GM06990 (cell line): Measurements from ENCODE around the gene CRBN.

Source experiments
- DNase-seq: peaks from one replicate; pipeline ENCODE4 v3.0.0-alpha.2; 2011; ENCODE audit not compliant: insufficient read length; ENCODE audit errors: extremely low read depth
- H3K27me3 ChIP-seq: replicated peaks from 2 replicates; pipeline ENCODE4 v1.6.0; 2011; ENCODE audit warnings: low read length; ENCODE audit not compliant: control insufficient read depth, insufficient read depth
- H3K36me3 ChIP-seq: 2 replicates; pipeline ENCODE4 v1.5.1; 2011; ENCODE audit warnings: low read length; ENCODE audit not compliant: control insufficient read depth, insufficient read depth
- H3K4me3 ChIP-seq: replicated peaks from 2 replicates; pipeline ENCODE4 v1.5.1; 2011; ENCODE audit warnings: low read depth, mild to moderate bottlenecking, control low read depth, low read length
- TF ChIP-seq, protein P1 (sequence below): IDR thresholded peaks from 2 replicates; pipeline ENCODE4 v1.5.1; 2011; ENCODE audit warnings: low read length, control low read depth, mild to moderate bottlenecking, inconsistent platforms; ENCODE audit not compliant: insufficient read depth, poor library complexity, severe bottlenecking

Gene CRBN

DNA sequence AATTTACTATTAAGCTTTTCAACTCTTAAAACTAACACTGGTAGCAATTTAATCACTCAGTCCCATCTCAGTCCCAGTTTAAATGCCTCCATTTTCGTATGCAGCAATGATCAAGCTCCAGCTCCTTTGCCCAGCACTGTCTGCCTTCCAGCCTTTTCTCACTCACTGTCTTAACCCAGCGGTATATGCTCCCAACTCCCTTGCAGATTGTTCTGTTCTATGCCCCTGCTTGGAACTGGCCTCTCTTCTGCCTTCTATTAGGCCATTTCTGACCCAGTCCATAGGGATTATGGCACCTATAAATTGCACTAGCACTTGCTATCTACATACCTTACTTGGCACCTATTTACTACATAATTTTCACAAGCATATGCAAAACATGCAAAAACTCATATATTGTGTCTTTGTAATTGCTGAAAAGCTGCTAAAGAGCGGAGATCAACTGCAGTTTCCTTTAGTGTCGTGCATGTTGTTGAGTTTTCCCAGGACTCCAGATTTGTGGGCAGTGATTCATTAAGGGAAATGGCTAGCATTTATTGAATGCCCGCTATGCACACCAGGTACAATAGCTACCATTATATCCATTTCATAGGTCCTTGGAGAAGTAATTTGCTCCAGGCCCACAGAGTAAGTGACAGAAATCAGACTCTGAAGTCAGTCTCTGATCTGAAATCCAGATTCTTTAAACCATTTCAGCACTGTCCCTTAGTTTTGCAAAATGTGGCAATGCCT, 24.4 kb downstream of the CRBN start:
- no peak for DNase-seq
- H3K36me3 ChIP-seq = peaks cover 2% of the 10 kb centered on the region

DNA sequence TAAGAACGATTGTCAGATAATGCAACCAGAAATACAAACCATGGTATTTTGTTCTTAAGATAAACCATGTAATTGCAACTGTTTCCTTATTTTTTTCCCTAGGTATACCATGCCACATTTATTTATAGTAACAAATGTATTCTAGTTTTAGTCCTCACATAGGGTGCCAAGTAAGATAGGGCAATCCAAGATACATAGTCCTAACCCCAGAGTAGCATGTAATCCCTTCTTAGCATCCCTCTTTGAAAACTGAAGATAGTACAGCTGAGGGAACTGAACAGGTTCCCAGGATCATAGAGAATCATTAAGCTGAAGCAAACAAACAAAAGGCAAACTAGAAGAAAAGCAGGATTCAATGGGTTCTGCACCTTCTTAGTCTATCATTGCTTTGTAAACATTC, 28.0 kb downstream of the CRBN start:
- no peak for DNase-seq
- TF ChIP-seq, protein P1, sequence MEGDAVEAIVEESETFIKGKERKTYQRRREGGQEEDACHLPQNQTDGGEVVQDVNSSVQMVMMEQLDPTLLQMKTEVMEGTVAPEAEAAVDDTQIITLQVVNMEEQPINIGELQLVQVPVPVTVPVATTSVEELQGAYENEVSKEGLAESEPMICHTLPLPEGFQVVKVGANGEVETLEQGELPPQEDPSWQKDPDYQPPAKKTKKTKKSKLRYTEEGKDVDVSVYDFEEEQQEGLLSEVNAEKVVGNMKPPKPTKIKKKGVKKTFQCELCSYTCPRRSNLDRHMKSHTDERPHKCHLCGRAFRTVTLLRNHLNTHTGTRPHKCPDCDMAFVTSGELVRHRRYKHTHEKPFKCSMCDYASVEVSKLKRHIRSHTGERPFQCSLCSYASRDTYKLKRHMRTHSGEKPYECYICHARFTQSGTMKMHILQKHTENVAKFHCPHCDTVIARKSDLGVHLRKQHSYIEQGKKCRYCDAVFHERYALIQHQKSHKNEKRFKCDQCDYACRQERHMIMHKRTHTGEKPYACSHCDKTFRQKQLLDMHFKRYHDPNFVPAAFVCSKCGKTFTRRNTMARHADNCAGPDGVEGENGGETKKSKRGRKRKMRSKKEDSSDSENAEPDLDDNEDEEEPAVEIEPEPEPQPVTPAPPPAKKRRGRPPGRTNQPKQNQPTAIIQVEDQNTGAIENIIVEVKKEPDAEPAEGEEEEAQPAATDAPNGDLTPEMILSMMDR = no peak
- Histone ChIP-seq H3K4me3 (no peak overlapping the region), H3K36me3 (peaks cover 1% of the 10 kb centered on the region), H3K27me3 (no peaks in the 10 kb centered on the region)

More for the DNA sequence above, 24.4 kb downstream of the CRBN start:
- Histone ChIP-seq H3K4me3 (no peak overlapping the region), H3K27me3 (no peaks in the 10 kb centered on the region)
- TF ChIP-seq, protein P1 = no peak

DNA sequence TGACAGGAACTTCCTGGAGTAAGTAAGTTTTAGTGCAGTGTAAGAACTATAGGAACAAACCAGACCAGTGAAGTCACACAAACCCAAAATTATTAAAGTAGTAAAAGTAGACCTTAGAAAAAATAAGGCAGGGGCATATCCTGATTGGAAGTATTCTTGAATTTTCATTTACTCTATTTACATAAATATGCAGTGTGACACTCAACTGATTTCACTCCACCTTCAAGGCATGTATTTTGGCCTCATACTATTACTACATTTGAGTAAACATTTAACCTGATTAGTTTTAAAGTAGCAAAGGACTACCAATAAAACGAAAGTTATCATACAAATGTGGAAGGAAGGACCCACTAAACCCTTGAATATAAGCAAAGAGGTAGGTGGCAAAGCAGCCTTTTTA, 29.9 kb downstream of the CRBN start:
- DNase-seq = no peak
- TF ChIP-seq, protein P1 = no peak
- Histone ChIP-seq H3K27me3 (no peaks in the 10 kb centered on the region), H3K36me3 (peaks cover 3% of the 10 kb centered on the region), H3K4me3 (no peak overlapping the region)

DNA sequence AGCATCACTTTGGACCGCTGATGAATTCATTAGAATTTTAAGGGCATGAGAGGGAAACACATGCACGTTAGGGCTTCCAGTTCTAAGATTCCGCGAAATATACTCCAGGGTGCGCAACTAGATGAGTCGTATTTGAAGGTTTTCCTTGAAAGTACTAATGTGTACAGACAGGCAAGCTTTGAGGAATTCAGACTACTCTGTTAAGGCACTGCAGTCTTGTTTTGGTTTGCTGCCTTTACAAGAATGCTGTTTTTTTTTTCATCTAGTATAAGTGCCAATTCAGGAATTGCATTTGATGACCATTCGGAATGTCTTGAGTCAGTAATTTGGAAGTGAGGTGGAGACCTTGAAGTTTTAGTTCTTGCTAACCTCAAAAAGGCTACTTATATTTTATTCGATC, 33.7 kb downstream of the CRBN start:
- DNase-seq = no peak
- H3K4me3 ChIP-seq = no peak overlapping the region
- H3K27me3 ChIP-seq = no peaks in the 10 kb centered on the region
- TF ChIP-seq, protein P1 = no peak
- H3K36me3 ChIP-seq = peaks cover 7% of the 10 kb centered on the region

DNA sequence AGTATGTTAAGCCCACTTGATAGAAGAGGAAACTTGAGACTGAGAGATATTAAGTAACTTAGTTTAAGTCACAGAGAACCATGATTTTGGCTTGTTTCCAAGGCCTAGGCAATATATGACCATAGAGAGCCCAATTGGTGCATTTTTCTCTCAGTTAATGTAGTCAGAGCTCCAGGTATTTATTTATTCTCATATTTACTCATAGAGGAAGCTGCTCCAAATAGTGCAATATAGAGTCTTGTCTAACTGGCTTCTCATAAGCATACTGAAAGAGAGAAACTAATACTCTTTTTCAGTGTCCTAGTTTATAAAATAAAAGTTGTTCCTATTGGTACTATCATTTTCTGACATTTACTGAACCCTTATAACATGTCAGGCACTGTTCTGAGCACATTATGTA, 37.6 kb downstream of the CRBN start:
- TF ChIP-seq, protein P1 = no peak
- Histone ChIP-seq H3K4me3 (no peak overlapping the region), H3K36me3 (peaks cover 11% of the 10 kb centered on the region), H3K27me3 (no peaks in the 10 kb centered on the region)
- no peak for DNase-seq

DNA sequence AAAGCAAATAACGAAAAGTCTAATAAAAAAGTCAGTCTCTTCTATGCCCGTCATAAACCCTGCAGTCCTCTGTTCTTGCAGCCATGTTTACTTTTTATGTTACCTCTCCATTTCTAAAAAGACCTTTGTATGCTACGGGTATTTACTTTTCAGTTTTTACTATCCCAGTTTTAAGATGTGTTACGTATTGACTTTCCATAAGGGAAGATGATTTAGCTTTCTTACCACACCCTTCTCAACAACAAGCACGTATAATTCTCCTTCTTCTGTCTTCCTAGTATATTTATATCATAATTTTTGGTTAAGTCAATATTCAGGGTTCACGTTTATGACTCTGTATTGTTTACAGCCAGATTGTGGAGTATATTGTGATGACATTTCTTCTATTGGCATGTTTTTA, 42.0 kb downstream of the CRBN start:
- no peak for DNase-seq
- Histone ChIP-seq H3K4me3 (no peak overlapping the region), H3K36me3 (peaks cover 13% of the 10 kb centered on the region), H3K27me3 (no peaks in the 10 kb centered on the region)
- TF ChIP-seq, protein P1 = no peak
